Inferior parietal cortex (tissue), 1 donor: ENCODE data around the gene LRRC27.

Experiments used
- DNase-seq: peaks from one replicate; pipeline ENCODE4 v3.0.0-alpha.2; 2016; ENCODE audit errors: extremely low spot score

LRRC27 gene

GRCh38 chr10:132301371-132302330 is 30.3 kb upstream of the LRRC27 start:
- DNase-seq: no peak

DNA sequence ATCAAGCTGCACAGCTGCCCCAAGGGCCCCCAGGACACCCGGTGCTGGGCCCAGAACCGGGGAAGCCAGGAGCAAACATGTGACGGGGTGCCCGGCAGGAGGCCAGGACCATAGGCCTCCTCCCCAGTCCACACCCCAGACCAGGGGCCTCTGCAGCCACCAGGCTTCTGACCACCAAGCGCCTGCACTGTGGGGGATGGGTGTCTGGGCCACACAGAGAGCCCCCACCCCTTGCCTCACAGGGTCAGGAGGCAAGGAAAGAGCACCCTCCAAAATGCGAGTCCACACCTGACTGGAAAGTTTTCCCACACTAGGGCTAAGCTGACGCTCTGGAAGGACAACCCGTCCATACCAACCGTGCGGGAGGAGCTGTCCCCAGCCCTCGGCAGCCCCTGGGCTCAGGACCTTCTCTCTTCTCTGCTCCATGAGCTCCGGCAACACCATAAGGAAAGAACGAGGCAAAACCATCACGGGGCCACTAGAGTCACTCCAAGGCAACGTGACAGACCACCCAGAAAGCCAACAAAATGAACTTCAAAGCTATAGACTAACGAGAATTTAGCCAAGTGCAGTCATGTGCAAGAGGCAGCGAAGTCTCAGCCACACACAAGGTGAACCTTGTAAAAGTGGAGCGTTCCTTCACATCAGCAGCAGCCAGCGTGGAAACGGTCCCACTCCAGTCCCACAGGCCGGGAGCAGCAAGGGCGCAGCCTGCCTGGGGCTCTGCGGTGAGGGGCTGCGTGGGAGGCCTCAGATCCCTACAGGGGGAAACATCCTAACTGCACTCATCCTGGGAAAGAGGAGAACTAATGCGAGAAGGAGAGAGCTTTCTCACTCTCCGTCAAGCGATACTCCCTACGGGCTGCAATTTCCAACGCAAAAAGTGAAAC is 29.3 kb upstream of the LRRC27 start:
- no peak for DNase-seq

DNA sequence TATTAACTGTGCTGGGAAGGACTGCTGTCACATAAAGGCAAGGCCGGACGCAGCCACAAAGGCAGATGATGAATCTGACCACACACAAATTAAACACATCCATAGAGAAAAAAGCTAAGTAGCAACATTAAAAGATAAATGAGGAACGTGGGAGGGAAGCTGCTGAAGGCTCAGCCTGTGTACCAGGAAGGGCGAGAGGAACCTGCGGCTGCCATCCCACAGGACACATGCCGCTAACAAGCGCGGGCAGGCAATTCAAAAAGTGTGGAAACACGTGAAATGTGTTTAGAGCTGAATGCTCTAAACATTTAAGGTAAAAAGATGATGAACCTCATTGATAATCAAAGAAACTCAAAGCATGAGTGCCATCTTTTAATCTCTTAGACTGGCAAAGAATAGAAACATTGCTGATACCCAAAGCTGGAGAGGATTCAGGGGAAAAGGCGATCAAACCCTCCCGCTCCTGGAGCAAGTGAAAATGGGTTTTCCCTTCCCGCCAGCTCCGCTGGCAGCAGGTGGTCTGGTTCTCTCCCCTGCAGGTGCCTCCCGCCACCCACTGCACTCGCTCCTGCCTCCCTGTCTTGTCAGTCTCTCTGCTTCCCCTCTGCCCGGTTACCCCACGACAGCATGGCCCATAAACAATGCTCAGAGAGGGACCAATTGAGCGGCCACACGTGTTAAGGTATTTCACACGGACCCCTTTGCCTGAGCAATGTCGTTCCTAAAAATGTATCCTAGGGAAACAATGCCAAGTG is 28.5 kb upstream of the LRRC27 start:
- no peak for DNase-seq

GRCh38 chr10:132304756-132305509 is 27.1 kb upstream of the LRRC27 start:
- DNase-seq: no peak

- no peak for DNase-seq
Observed at GRCh38 chr10:132305654-132306342, 26.2 kb upstream of the LRRC27 start.

- DNase-seq: no peak
Observed at GRCh38 chr10:132306343-132306685, 25.7 kb upstream of the LRRC27 start.

GRCh38 chr10:132306864-132307751 is 24.9 kb upstream of the LRRC27 start:
- DNase-seq: no peak

GRCh38 chr10:132307823-132308586 is 24.0 kb upstream of the LRRC27 start, which contains the start of gene STK32C:
TSS of gene STK32C (minus strand) at chr10:132307950. CDS start at chr10:132307833, 117 bp downstream.
- peak; percentile 71 for DNase-seq

GRCh38 chr10:132308587-132309470 is 23.2 kb upstream of the LRRC27 start:
- DNase-seq: no peak

- DNase-seq: no peak
Observed at GRCh38 chr10:132309471-132309865, 22.5 kb upstream of the LRRC27 start.

DNA sequence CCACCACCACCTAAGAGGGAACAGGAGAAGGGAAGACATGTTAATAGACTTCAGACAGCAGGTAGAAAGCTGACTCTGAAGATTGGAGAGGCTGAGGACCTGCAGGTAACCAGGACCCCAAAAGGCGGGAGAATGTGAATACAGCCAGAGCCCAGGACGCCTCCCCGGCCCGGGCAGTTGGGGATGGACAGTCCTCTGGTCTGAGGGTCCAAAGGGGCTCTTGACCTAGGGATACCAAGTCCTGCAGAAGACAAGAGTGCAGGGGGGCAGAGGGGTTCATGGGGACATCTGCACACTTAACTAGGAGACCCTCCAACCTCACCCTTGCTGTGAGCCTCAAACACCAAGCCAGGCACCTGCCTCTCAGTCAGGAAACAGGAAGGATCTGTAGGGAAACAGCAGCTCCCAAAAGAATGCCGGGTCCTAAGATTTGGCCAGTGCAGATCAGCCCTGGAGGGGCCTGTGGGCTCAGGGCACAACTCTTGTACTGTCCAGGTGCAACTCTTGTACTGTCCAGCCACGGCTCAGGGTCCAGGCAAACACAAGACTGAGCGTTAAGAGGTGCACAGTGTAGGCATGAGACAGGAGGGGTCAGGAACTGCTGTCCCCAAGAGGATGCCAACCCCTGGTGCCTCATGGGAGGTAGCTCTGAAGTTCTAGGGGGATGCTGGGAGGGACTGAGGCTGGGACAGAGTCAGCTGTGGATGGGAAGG is 22.0 kb upstream of the LRRC27 start:
- DNase-seq: no peak

DNA sequence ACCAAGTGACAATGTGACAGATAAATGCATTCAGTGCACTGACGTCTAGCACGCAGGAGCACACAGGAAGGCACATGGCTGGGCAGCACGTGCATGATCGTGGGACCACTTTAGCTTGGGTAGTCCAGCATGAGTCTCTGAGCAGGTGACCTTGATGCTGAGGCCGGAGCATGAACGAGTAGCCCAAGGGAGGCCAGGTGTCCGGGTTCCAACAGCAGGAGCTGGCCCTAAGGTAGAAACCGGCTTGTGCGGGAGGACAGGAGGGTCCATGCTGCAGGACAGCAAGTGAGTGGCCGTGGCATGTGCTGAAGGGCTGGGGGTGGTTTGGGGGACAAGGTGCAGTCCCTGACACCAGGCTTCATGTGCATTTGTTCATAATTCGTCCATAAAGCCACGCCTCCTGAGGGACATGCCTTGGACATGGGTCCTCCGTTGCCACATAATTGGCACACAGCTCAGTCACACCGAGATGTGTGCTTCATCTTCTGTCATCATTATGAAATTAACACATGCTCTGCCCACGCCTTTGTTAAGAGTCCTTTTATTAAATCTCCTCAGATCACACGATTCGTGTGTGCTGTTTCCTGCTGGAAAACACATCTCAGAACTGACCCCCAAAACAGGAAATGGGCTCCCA is 21.2 kb upstream of the LRRC27 start:
- DNase-seq: no peak

- DNase-seq: no peak
Observed at GRCh38 chr10:132311338-132311939, 20.6 kb upstream of the LRRC27 start.

- DNase-seq: no peak
Observed at GRCh38 chr10:132313305-132313704, 18.7 kb upstream of the LRRC27 start.

GRCh38 chr10:132313865-132314264 is 18.1 kb upstream of the LRRC27 start:
- DNase-seq: no peak

DNA sequence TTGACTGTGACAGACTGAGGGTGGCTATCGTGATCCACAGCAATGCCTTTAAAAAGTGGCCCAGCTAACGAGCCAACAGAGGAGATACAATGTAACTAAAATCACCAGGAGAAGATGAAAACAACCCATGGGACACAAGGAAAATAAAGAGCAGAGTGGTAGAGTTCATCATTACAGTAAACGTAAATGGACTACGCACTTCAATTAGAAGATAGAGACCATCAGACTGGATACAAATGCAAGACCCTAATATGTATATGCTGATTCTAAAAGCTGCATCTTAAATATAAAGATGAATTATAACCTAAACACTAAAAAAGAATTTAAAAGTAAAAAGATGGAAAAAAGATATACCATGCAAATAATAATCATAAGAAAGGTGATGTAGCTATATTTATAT is 17.7 kb upstream of the LRRC27 start:
- no peak for DNase-seq
